ENCODE data around the gene NLRC5. TPM values are rescaled to one million over a fixed set of nuclear protein-coding genes. Genes with fewer than 3 reads are reported as not detected.

NLRC5 gene
- total RNA-seq, 2 donors from 2014 or later = 78.1 to 79.7 TPM

GRCh38 chr16:57007530-57007929, 18.2 kb downstream of the NLRC5 start:
- no peak overlapping the region for H3K9ac ChIP-seq (ENCODE audit: low read depth in 2 of 2, low read length in 2 of 2)
- H3K4me1 ChIP-seq = no peaks in the 10 kb centered on the region
- TF ChIP-seq CTCF (IDR thresholded peaks at IDR 0.05) = no peak
- DNase-seq = no peak
- H3K27ac ChIP-seq = no peak overlapping the region
- H3K9me3 ChIP-seq = no peaks in the 10 kb centered on the region
- intact Hi-C loops (cut with DNase I) = no loop called here
- no peaks in the 10 kb centered on the region for H3K27me3 ChIP-seq
- no peak overlapping the region for H3K4me3 ChIP-seq
- no peaks in the 10 kb centered on the region for H3K36me3 ChIP-seq

GRCh38 chr16:57008440-57008839, 19.1 kb downstream of the NLRC5 start:
- no peak for TF ChIP-seq CTCF (IDR thresholded peaks at IDR 0.05)
- Histone ChIP-seq H3K4me3 (no peak overlapping the region), H3K9ac (ENCODE audit: low read depth in 2 of 2, low read length in 2 of 2) (no peak overlapping the region), H3K27me3 (no peaks in the 10 kb centered on the region), H3K36me3 (no peaks in the 10 kb centered on the region), H3K27ac (no peak overlapping the region), H3K4me1 (no peaks in the 10 kb centered on the region), H3K9me3 (no peaks in the 10 kb centered on the region)
- no peak for DNase-seq
- intact Hi-C loops (cut with DNase I) = no loop called here

- TF ChIP-seq CTCF (IDR thresholded peaks at IDR 0.05) = no peak
- H3K36me3 ChIP-seq = no peaks in the 10 kb centered on the region
- no peak overlapping the region for H3K27ac ChIP-seq
These were observed 20.4 kb downstream of the NLRC5 start for GRCh38 chr16:57009643-57010170.

GRCh38 chr16:57012353-57012752, 23.0 kb downstream of the NLRC5 start:
- Histone ChIP-seq H3K4me1 (peaks cover 4% of the 10 kb centered on the region), H3K9me3 (no peaks in the 10 kb centered on the region), H3K9ac (ENCODE audit: low read depth in 2 of 2, low read length in 2 of 2) (no peak overlapping the region), H3K27me3 (no peaks in the 10 kb centered on the region), H3K4me3 (no peak overlapping the region), H3K27ac (no peak overlapping the region), H3K36me3 (no peaks in the 10 kb centered on the region)
- intact Hi-C loops (cut with DNase I) = no loop called here
- TF ChIP-seq CTCF (IDR thresholded peaks at IDR 0.05) = no peak
- DNase-seq = no peak

More at GRCh38 chr16:57009643-57010170, 20.4 kb downstream of the NLRC5 start:
- no peaks in the 10 kb centered on the region for H3K27me3 ChIP-seq
- H3K4me3 ChIP-seq = no peak overlapping the region
- no peaks in the 10 kb centered on the region for H3K9me3 ChIP-seq
- peaks cover 4% of the 10 kb centered on the region for H3K4me1 ChIP-seq
- DNase-seq = no peak
- intact Hi-C loops (cut with DNase I) = no loop called here
- peak overlapping the region in 1 of 2 donors; percentile 7 for H3K9ac ChIP-seq (ENCODE audit: low read depth in 2 of 2, low read length in 2 of 2)

- H3K9ac ChIP-seq (ENCODE audit: low read depth in 2 of 2, low read length in 2 of 2) = no peak overlapping the region
- no peak overlapping the region for H3K27ac ChIP-seq
- H3K4me3 ChIP-seq = no peak overlapping the region
- no peaks in the 10 kb centered on the region for H3K9me3 ChIP-seq
- intact Hi-C loops (cut with DNase I) = no loop called here
- peaks cover 6% of the 10 kb centered on the region for H3K36me3 ChIP-seq
- H3K4me1 ChIP-seq = peaks cover 4% of the 10 kb centered on the region
- H3K27me3 ChIP-seq = no peaks in the 10 kb centered on the region
- TF ChIP-seq CTCF (IDR thresholded peaks at IDR 0.05) = no peak
- DNase-seq = no peak
These were observed 23.9 kb downstream of the NLRC5 start for GRCh38 chr16:57013229-57013628.
